Adrenal gland (tissue), 5 donors: Measurements from ENCODE around the gene ASTN1.

Experiments
- POLR2A ChIP-seq, 2 donors: fragments of 450-650 bp; IDR thresholded peaks; one replicate each; pipeline ENCODE4 v1.6.1; 2017; ENCODE audit warnings: antibody characterized with exemption in 2 of 2, mild to moderate bottlenecking in 2 of 2, moderate library complexity in 1 of 2
- TF ChIP-seq, protein P1 (sequence below), 6 experiments: fragments of 450-650 bp in 4 of 6; fragments of 200-600 bp in 2 of 6; sonication (generic) in 1 of 6; IDR thresholded peaks; 1 replicate in 5 of 6; 2 replicates in 1 of 6; pipeline versions ENCODE4 v1.5.1 to v1.8.0; 2016 to 2021; ENCODE audit warnings: antibody characterized with exemption in 6 of 6, mild to moderate bottlenecking in 2 of 6, moderate library complexity in 1 of 6
- donor health status: DM: no; HTN: no; CAD: no.

GRCh38 chr1:177164380-177165068 is at the start of gene ASTN1:
- TF ChIP-seq, protein P1, sequence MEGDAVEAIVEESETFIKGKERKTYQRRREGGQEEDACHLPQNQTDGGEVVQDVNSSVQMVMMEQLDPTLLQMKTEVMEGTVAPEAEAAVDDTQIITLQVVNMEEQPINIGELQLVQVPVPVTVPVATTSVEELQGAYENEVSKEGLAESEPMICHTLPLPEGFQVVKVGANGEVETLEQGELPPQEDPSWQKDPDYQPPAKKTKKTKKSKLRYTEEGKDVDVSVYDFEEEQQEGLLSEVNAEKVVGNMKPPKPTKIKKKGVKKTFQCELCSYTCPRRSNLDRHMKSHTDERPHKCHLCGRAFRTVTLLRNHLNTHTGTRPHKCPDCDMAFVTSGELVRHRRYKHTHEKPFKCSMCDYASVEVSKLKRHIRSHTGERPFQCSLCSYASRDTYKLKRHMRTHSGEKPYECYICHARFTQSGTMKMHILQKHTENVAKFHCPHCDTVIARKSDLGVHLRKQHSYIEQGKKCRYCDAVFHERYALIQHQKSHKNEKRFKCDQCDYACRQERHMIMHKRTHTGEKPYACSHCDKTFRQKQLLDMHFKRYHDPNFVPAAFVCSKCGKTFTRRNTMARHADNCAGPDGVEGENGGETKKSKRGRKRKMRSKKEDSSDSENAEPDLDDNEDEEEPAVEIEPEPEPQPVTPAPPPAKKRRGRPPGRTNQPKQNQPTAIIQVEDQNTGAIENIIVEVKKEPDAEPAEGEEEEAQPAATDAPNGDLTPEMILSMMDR (IDR thresholded peaks at IDR 0.05): no peak
- TF ChIP-seq POLR2A (IDR thresholded peaks at IDR 0.05): peak in 1 of 2 donors; percentile 5
